Endodermal cell (in vitro differentiated cells): ENCODE measurements around the gene HES7. TPM values are rescaled to one million over a fixed set of nuclear protein-coding genes. Genes with fewer than 3 reads are reported as not detected.
A peak's percentile ranks its signal among the peaks of the same experiment; 100 is the strongest.

Source experiments
- DNase-seq: peaks from one replicate; pipeline ENCODE4 v3.0.0-alpha.2; 2017
- H3K27ac ChIP-seq: 2 replicates; pipeline ENCODE4 v1.5.1; 2013; ENCODE audit warnings: mild to moderate bottlenecking, low read depth, low read length, moderate library complexity
- H3K27me3 ChIP-seq: 2 replicates; pipeline ENCODE4 v1.6.1; 2013; ENCODE audit warnings: mild to moderate bottlenecking, low read length, moderate library complexity; ENCODE audit not compliant: insufficient read depth, control insufficient read depth, poor library complexity, severe bottlenecking
- H3K36me3 ChIP-seq: 2 replicates; pipeline ENCODE4 v1.7.0; 2013; ENCODE audit warnings: mild to moderate bottlenecking, low read length, moderate library complexity; ENCODE audit not compliant: control insufficient read depth, insufficient read depth
- H3K4me1 ChIP-seq: one replicate; pipeline ENCODE4 v1.7.0; 2013; ENCODE audit warnings: low read length; ENCODE audit not compliant: control insufficient read depth, insufficient read depth
- H3K4me3 ChIP-seq: 2 replicates; pipeline ENCODE4 v1.5.1; 2013; ENCODE audit warnings: mild to moderate bottlenecking, low read length, moderate library complexity
- H3K9ac ChIP-seq: 2 replicates; pipeline ENCODE4 v1.6.1; 2013; ENCODE audit warnings: mild to moderate bottlenecking, low read length, moderate library complexity; ENCODE audit not compliant: poor library complexity, severe bottlenecking; ENCODE audit errors: extremely low read depth
- H3K9me3 ChIP-seq: 2 replicates; pipeline ENCODE4 v1.6.1; 2013; ENCODE audit warnings: mild to moderate bottlenecking, low read length, moderate library complexity; ENCODE audit not compliant: control insufficient read depth
- H3K27ac Mint-ChIP-seq: 2 replicates; pipeline ENCODE4 v1.8.0; 2020; ENCODE audit warnings: mixed read lengths
- H3K27me3 Mint-ChIP-seq: 2 replicates; pipeline ENCODE4 v1.8.0; 2021; ENCODE audit warnings: mild to moderate bottlenecking, mixed read lengths; ENCODE audit not compliant: insufficient read depth
- H3K36me3 Mint-ChIP-seq: 2 replicates; pipeline ENCODE4 v1.8.0; 2020; ENCODE audit warnings: low read depth, mixed read lengths
- H3K4me1 Mint-ChIP-seq: 2 replicates; pipeline ENCODE4 v1.8.0; 2020; ENCODE audit warnings: mixed read lengths
- H3K4me3 Mint-ChIP-seq: 2 replicates; pipeline ENCODE4 v1.8.0; 2020; ENCODE audit warnings: mild to moderate bottlenecking, moderate library complexity, mixed read lengths
- H3K9me3 Mint-ChIP-seq: 2 replicates; pipeline ENCODE4 v1.8.0; 2020; ENCODE audit warnings: mild to moderate bottlenecking, mixed read lengths
- WGBS, 2 experiments: methylation state at CpG; one replicate each; pipeline versions ENCODE4 v1.1.5 to v1.1.7; 2013; ENCODE audit warnings: missing lambda C conversion rate in 2 of 2, mixed read lengths in 1 of 2; ENCODE audit not compliant: insufficient coverage in 1 of 2, insufficient read length in 1 of 2; 5-methylcytosine and 5-hydroxymethylcytosine counted together
- total RNA-seq, 2 donors: library from RNA; stranded (reverse); fragmentation: NEBNext Ultra II Directional in 1 of 2; extraction: Animal tissue kit (Norgen Biotek cat#: 25700) in 1 of 2; gene quantifications; 2 replicates in 1 of 2; 3 replicates in 1 of 2; pipeline ENCODE4 v1.2.1, GENCODE V29; 2021
- TF ChIP-seq, protein P1 (sequence below): fragments of 200-600 bp; sonication (generic); conservative IDR thresholded peaks from 2 replicates; pipeline ENCODE4 v1.5.0; 2021; ENCODE audit warnings: antibody characterized with exemption, mild to moderate bottlenecking

Gene HES7
- total RNA-seq, 2 donors from 2014 or later = 0.40 to 2.2 TPM

DNA sequence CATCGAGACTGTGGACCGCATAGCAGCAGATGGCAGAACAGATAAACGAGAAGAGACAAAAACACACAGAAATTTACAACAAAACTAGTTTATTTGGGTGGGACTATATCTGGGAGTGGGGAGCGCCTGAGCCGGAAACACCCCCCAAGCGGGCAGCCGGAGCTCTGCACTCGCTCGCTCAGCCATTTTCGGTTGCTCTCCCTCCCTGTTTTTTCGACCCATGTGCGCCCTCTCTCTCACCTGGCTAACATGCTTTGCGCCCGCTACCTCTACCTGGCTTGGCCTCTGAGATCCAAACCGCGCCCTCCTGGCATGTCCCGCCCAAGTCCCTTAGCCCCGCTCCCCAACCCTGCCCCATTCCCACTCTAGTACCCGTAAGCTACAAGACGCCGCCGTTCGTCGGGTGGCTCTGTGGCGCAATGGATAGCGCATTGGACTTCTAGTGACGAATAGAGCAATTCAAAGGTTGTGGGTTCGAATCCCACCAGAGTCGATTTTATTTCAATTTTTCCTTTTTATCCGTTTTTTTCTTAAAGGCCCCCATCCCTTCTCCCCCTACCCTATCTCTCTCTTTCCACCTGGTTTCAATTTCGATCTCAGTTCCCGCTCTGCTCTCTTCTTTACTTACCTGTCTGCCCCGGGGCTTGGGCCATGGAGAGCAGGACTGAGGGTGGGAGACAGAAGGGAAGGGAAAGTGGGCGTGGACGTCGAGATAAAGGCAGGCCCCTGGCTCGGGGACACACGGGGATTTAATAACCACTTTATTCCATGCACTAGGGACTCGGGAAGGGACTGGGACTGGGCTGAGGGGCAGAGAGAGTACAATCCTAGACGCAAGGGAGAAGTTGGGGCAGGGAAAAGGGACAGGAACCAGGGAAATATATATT lies 3.1 kb downstream of the HES7 start:
- WGBS, 2 experiments = 0% methylated on average over 30 to 39 of the region's 40 CpGs
- Histone ChIP-seq H3K27ac (no peak overlapping the region), H3K9me3 (no peaks in the 10 kb centered on the region), H3K27me3 (peaks cover 62% of the 10 kb centered on the region), H3K9ac (no peak overlapping the region), H3K36me3 (no peaks in the 10 kb centered on the region), H3K4me1 (no peaks in the 10 kb centered on the region), H3K4me3 (peak overlapping the region; percentile 91)
- H3K4me1 Mint-ChIP-seq = peaks cover 23% of the 10 kb centered on the region
- peak overlapping the region; percentile 77 for H3K27ac Mint-ChIP-seq
- peak; percentile 100 for DNase-seq
- peaks cover 71% of the 10 kb centered on the region for H3K27me3 Mint-ChIP-seq
- peak overlapping the region; percentile 83 for H3K4me3 Mint-ChIP-seq
- H3K9me3 Mint-ChIP-seq = no peaks in the 10 kb centered on the region
- TF ChIP-seq, protein P1, sequence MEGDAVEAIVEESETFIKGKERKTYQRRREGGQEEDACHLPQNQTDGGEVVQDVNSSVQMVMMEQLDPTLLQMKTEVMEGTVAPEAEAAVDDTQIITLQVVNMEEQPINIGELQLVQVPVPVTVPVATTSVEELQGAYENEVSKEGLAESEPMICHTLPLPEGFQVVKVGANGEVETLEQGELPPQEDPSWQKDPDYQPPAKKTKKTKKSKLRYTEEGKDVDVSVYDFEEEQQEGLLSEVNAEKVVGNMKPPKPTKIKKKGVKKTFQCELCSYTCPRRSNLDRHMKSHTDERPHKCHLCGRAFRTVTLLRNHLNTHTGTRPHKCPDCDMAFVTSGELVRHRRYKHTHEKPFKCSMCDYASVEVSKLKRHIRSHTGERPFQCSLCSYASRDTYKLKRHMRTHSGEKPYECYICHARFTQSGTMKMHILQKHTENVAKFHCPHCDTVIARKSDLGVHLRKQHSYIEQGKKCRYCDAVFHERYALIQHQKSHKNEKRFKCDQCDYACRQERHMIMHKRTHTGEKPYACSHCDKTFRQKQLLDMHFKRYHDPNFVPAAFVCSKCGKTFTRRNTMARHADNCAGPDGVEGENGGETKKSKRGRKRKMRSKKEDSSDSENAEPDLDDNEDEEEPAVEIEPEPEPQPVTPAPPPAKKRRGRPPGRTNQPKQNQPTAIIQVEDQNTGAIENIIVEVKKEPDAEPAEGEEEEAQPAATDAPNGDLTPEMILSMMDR = peak; percentile 75
- no peaks in the 10 kb centered on the region for H3K36me3 Mint-ChIP-seq

DNA sequence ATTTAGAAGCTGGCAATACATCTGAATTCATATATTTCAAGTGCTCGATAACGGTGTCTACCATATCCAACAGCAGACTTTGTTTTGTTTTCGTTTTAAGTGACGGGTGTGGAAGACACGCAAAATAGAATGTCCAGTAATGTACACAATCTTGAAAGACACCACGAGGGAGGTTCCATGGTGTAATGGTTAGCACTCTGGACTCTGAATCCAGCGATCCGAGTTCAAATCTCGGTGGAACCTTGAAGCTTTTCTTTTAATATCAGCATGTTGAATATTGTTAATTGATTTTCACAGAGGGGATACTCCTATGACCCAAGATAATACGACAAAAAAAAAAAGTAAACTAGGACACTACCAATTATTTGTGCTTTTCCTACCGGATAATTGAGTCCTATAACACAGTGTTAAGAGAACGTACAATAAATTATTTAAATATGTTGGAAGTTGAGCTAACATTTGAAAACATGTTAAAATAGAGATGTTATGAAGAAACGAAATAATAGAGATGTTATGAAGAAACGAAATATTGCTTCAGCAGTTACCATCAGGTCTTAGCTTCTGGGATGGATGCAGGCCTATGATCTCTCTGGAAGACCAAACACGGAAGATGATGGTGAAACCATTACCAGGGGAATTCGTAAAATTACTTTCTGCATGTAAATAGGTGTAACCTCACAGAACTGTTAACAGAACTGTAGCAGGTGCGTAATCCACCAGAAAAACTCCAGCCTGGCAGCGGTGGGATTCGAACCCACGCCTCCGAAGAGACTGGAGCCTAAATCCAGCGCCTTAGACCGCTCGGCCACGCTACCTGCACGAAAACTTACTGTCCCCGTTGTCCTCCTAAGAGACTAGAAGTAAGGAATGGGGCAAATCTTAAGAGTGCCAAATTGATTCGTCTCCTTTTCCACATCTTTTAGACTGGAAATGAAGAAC lies 4.1 kb downstream of the HES7 start:
- Histone ChIP-seq H3K9ac (no peak overlapping the region), H3K4me3 (peak overlapping the region; percentile 91), H3K27ac (no peak overlapping the region), H3K9me3 (no peaks in the 10 kb centered on the region), H3K27me3 (peaks cover 64% of the 10 kb centered on the region), H3K4me1 (no peaks in the 10 kb centered on the region), H3K36me3 (no peaks in the 10 kb centered on the region)
- H3K4me3 Mint-ChIP-seq = peak overlapping the region; percentile 83
- H3K27ac Mint-ChIP-seq = peak overlapping the region; percentile 77
- no peaks in the 10 kb centered on the region for H3K9me3 Mint-ChIP-seq
- H3K4me1 Mint-ChIP-seq = peaks cover 21% of the 10 kb centered on the region
- H3K36me3 Mint-ChIP-seq = no peaks in the 10 kb centered on the region
- WGBS, 2 experiments = 0 to 1% methylated on average over 18 to 28 of the region's 28 CpGs
- H3K27me3 Mint-ChIP-seq = peaks cover 72% of the 10 kb centered on the region
- peak; percentile 99 for DNase-seq
- TF ChIP-seq, protein P1 = no peak

DNA sequence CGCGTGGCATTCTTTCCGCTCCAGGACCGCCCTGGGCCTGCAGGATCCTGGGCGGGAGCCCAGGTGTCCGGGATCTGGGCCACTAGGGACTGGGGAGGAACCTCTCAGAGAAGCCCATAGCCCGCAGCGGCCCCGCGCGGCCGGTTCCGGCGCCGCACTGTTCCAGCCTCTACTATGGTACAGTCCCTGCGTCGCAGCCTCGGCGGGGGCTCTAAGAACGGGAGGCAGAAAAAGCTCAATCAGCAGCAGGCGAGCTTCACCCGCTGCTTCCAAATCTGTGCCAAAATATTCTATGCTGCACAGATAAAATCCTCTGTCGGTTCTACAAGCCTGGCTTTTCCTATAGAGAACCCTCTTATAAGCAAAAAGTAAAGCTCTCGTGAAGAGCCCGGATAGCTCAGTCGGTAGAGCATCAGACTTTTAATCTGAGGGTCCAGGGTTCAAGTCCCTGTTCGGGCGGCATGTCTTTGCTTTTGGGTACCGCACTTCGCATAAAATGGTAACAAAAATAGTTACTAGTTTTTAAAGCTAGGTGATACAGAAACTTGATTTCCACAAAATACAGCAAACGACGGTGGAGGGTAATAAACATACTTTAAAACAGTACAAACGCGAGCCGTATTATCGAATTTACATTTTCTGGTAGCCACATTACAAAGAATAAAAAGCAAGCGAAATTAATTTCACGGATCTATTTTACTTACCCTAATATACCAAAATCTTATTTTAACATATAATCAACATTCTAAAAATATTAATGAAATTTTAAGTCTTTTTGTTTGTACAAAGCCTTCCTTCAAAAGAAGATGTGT lies 4.9 kb downstream of the HES7 start:
- TF ChIP-seq, protein P1 = peak; percentile 95

More for the DNA sequence above, 4.9 kb downstream of the HES7 start:
- H3K4me3 ChIP-seq = peak overlapping the region; percentile 91
- Mint-ChIP-seq H3K27ac (peak overlapping the region; percentile 91), H3K9me3 (no peaks in the 10 kb centered on the region), H3K4me1 (peaks cover 15% of the 10 kb centered on the region), H3K27me3 (peaks cover 72% of the 10 kb centered on the region), H3K4me3 (peak overlapping the region; percentile 83), H3K36me3 (no peaks in the 10 kb centered on the region)
- H3K27ac ChIP-seq = no peak overlapping the region
- WGBS, 2 experiments = 0 to 1% methylated on average over 28 to 38 of the region's 38 CpGs
- no peaks in the 10 kb centered on the region for H3K36me3 ChIP-seq
- H3K9ac ChIP-seq = no peak overlapping the region
- H3K9me3 ChIP-seq = no peaks in the 10 kb centered on the region
- peaks cover 64% of the 10 kb centered on the region for H3K27me3 ChIP-seq
- peak; percentile 98 for DNase-seq
- H3K4me1 ChIP-seq = no peaks in the 10 kb centered on the region
